PFSK-1 (cell line): ENCODE results near the gene CELSR1.

Source experiments
- POLR2AphosphoS5 ChIP-seq: IDR thresholded peaks from 2 replicates; pipeline ENCODE4 v1.6.1; 2012; ENCODE audit warnings: low read depth, mild to moderate bottlenecking, control low read depth, low read length, moderate library complexity
- TF ChIP-seq, protein P1 (sequence below), 2 experiments: IDR thresholded peaks; 2 replicates each; pipeline versions ENCODE4 v1.6.1 to v1.8.0; 2011 to 2012; ENCODE audit warnings: low read depth in 2 of 2, low read length in 2 of 2, control low read depth in 1 of 2, inconsistent platforms in 1 of 2, mild to moderate bottlenecking in 1 of 2, moderate library complexity in 1 of 2; ENCODE audit not compliant: insufficient read depth in 1 of 2

GRCh38 chr22:46473896-46474557 is 63.4 kb downstream of the CELSR1 start:
- TF ChIP-seq, protein P1, sequence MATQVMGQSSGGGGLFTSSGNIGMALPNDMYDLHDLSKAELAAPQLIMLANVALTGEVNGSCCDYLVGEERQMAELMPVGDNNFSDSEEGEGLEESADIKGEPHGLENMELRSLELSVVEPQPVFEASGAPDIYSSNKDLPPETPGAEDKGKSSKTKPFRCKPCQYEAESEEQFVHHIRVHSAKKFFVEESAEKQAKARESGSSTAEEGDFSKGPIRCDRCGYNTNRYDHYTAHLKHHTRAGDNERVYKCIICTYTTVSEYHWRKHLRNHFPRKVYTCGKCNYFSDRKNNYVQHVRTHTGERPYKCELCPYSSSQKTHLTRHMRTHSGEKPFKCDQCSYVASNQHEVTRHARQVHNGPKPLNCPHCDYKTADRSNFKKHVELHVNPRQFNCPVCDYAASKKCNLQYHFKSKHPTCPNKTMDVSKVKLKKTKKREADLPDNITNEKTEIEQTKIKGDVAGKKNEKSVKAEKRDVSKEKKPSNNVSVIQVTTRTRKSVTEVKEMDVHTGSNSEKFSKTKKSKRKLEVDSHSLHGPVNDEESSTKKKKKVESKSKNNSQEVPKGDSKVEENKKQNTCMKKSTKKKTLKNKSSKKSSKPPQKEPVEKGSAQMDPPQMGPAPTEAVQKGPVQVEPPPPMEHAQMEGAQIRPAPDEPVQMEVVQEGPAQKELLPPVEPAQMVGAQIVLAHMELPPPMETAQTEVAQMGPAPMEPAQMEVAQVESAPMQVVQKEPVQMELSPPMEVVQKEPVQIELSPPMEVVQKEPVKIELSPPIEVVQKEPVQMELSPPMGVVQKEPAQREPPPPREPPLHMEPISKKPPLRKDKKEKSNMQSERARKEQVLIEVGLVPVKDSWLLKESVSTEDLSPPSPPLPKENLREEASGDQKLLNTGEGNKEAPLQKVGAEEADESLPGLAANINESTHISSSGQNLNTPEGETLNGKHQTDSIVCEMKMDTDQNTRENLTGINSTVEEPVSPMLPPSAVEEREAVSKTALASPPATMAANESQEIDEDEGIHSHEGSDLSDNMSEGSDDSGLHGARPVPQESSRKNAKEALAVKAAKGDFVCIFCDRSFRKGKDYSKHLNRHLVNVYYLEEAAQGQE (IDR thresholded peaks at IDR 0.05; ENCODE audit: insufficient read depth in 1 of 2, low read depth in 2 of 2, low read length in 2 of 2): no peak
- TF ChIP-seq POLR2AphosphoS5: no peak
